Measurements from ENCODE around the gene FERMT2. TPM values are rescaled to one million over a fixed set of nuclear protein-coding genes. Genes with fewer than 3 reads are reported as not detected.

Gene FERMT2
- total RNA-seq, 4 donors from 2014 or later: 98.2 to 201 (median 180) TPM

- Histone ChIP-seq H3K36me3 (no peaks in the 10 kb centered on the region), H3K4me3 (no peak overlapping the region), H3K27ac (peak overlapping the region; percentile 41 to 71), H3K4me1 (no peaks in the 10 kb centered on the region), H3K27me3 (no peaks in the 10 kb centered on the region), H3K9me3 (no peaks in the 10 kb centered on the region)
- no peak for TF ChIP-seq POLR2A (IDR thresholded peaks at IDR 0.05)
- no peak for TF ChIP-seq CTCF (IDR thresholded peaks at IDR 0.05)
- intact Hi-C loops (cut with DNase I; ENCODE audit: low total_unique reads): no loop called here
- DNase-seq: no peak
These were observed 88.1 kb downstream of the FERMT2 start for GRCh38 chr14:52862632-52863333.

GRCh38 chr14:52861403-52861802 lies 89.4 kb downstream of the FERMT2 start:
- no peaks in the 10 kb centered on the region for H3K4me1 ChIP-seq
- no peaks in the 10 kb centered on the region for H3K36me3 ChIP-seq
- H3K4me3 ChIP-seq: no peak overlapping the region
- H3K9me3 ChIP-seq: no peaks in the 10 kb centered on the region
- no peak for TF ChIP-seq CTCF (IDR thresholded peaks at IDR 0.05)
- intact Hi-C loops (cut with DNase I; ENCODE audit: low total_unique reads): no loop called here
- peak overlapping the region in 1 of 2 donors; percentile 26 for H3K27ac ChIP-seq
- no peak for DNase-seq
- H3K27me3 ChIP-seq: no peaks in the 10 kb centered on the region

- Histone ChIP-seq H3K27ac (peak overlapping the region in 1 of 2 donors; percentile 26), H3K4me1 (no peaks in the 10 kb centered on the region)
These were observed 89.9 kb downstream of the FERMT2 start for GRCh38 chr14:52860910-52861309.

GRCh38 chr14:52860209-52860608 lies 90.6 kb downstream of the FERMT2 start:
- Histone ChIP-seq H3K36me3 (no peaks in the 10 kb centered on the region), H3K9me3 (no peaks in the 10 kb centered on the region), H3K4me1 (no peaks in the 10 kb centered on the region), H3K27ac (no peak overlapping the region), H3K4me3 (no peak overlapping the region), H3K27me3 (no peaks in the 10 kb centered on the region)
- no peak for DNase-seq
- intact Hi-C loops (cut with DNase I; ENCODE audit: low total_unique reads): no loop called here
- TF ChIP-seq CTCF (IDR thresholded peaks at IDR 0.05) (no peak), POLR2A (IDR thresholded peaks at IDR 0.05) (no peak)

More at GRCh38 chr14:52860910-52861309, 89.9 kb downstream of the FERMT2 start:
- intact Hi-C loops (cut with DNase I; ENCODE audit: low total_unique reads): no loop called here
- Histone ChIP-seq H3K27me3 (no peaks in the 10 kb centered on the region), H3K4me3 (no peak overlapping the region), H3K9me3 (no peaks in the 10 kb centered on the region), H3K36me3 (no peaks in the 10 kb centered on the region)
- no peak for DNase-seq
- TF ChIP-seq CTCF (IDR thresholded peaks at IDR 0.05) (no peak), POLR2A (IDR thresholded peaks at IDR 0.05) (no peak)

- TF ChIP-seq CTCF (IDR thresholded peaks at IDR 0.05) (no peak), POLR2A (IDR thresholded peaks at IDR 0.05) (no peak)
- intact Hi-C loops (cut with DNase I; ENCODE audit: low total_unique reads): no loop called here
- no peaks in the 10 kb centered on the region for H3K9me3 ChIP-seq
- H3K27ac ChIP-seq: no peak overlapping the region
- H3K4me1 ChIP-seq: no peaks in the 10 kb centered on the region
- no peaks in the 10 kb centered on the region for H3K36me3 ChIP-seq
- DNase-seq: no peak
- H3K4me3 ChIP-seq: no peak overlapping the region
- no peaks in the 10 kb centered on the region for H3K27me3 ChIP-seq
These were observed 94.7 kb downstream of the FERMT2 start for GRCh38 chr14:52856139-52856538.

All from uterus (tissue), 4 donors.